ENCODE measurements around the gene NCOA7.

- TF ChIP-seq SPI1 (IDR thresholded peaks at IDR 0.05; ENCODE audit: borderline replicate concordance, insufficient read depth, low read depth, low read length) (no peak), CTCF (IDR thresholded peaks at IDR 0.05 in 2 of 3, conservative IDR thresholded peaks at IDR 0.05 in 1 of 3; ENCODE audit: control insufficient read depth in 2 of 3, extremely low read depth in 1 of 3, insufficient read depth in 1 of 3, low read depth in 3 of 3, low read length in 3 of 3) (no peak), POLR2A (IDR thresholded peaks at IDR 0.05; ENCODE audit: low read depth, low read length) (no peak), TAF1 (IDR thresholded peaks at IDR 0.05; ENCODE audit: borderline replicate concordance, low read depth, low read length) (no peak), JUND (IDR thresholded peaks at IDR 0.05; ENCODE audit: low read depth, low read length) (no peak), RBBP5 (conservative IDR thresholded peaks at IDR 0.05) (no peak)
Measured at GRCh38 chr6:125748406-125749172, 42.2 kb upstream of the NCOA7 start.

Data from GM12878 (cell line).